Measurements from ENCODE around the gene AIG1. TPM values are rescaled to one million over a fixed set of nuclear protein-coding genes. Genes with fewer than 3 reads are reported as not detected.

Gene AIG1
- total RNA-seq, 2 experiments from 2014 or later = 0.40 to 0.85 TPM

GRCh38 chr6:143160015-143160414, 99.3 kb downstream of the AIG1 start:
- no peaks in the 10 kb centered on the region for H3K4me1 ChIP-seq (ENCODE audit: insufficient read depth, low read length, poor library complexity, severe bottlenecking)
- TF ChIP-seq CTCF (conservative IDR thresholded peaks at IDR 0.05; ENCODE audit: low read length) = no peak
- no peak for TF ChIP-seq EZH2phosphoT487 (IDR thresholded peaks at IDR 0.05; ENCODE audit: borderline replicate concordance, low read depth, low read length)
- H3K9me3 ChIP-seq (ENCODE audit: low read length) = no peaks in the 10 kb centered on the region
- H3K27ac ChIP-seq (ENCODE audit: low read depth, low read length, poor library complexity, severe bottlenecking) = no peak overlapping the region
- no peaks in the 10 kb centered on the region for H3K9me2 ChIP-seq (ENCODE audit: insufficient read depth, low read length)
- H3K4me3 ChIP-seq (ENCODE audit: low read depth, low read length, poor library complexity, severe bottlenecking) = no peak overlapping the region
- ChIA-PET POLR2A (interaction anchor here (0.5 to 0.7 kb wide), 2 partner anchors 106 to 1826 kb away, joined by 3 to 4 read pairs; no protein-coding TSS in a partner anchor), CTCF (ENCODE audit: unreplicated experiment) (no interaction called here)
- no peak overlapping the region for H2AFZ ChIP-seq (ENCODE audit: low read length)
- no peaks in the 10 kb centered on the region for H4K20me1 ChIP-seq (ENCODE audit: insufficient read depth, low read length)
- intact Hi-C loops (cut with micrococcal nuclease; ENCODE audit: unreplicated experiment) = no loop called here
- no peak overlapping the region for H3K4me2 ChIP-seq (ENCODE audit: low read length)
- no peaks in the 10 kb centered on the region for H3K36me3 ChIP-seq (ENCODE audit: insufficient read depth, low read length)
- no peak for DNase-seq (ENCODE audit: low spot score)
- H3K79me2 ChIP-seq (ENCODE audit: insufficient read depth, low read depth, low read length) = no peaks in the 10 kb centered on the region
- BruUV-seq (replicated peaks) = no TSS peak

GRCh38 chr6:143160439-143161220, 99.9 kb downstream of the AIG1 start:
- H2AFZ ChIP-seq (ENCODE audit: low read length) = no peak overlapping the region
- no peaks in the 10 kb centered on the region for H3K36me3 ChIP-seq (ENCODE audit: insufficient read depth, low read length)
- H3K4me3 ChIP-seq (ENCODE audit: low read depth, low read length, poor library complexity, severe bottlenecking) = no peak overlapping the region
- H3K4me2 ChIP-seq (ENCODE audit: low read length) = no peak overlapping the region
- no TSS peak for BruUV-seq (replicated peaks)
- H3K9me3 ChIP-seq (ENCODE audit: low read length) = no peaks in the 10 kb centered on the region
- H3K79me2 ChIP-seq (ENCODE audit: insufficient read depth, low read depth, low read length) = no peaks in the 10 kb centered on the region
- H4K20me1 ChIP-seq (ENCODE audit: insufficient read depth, low read length) = no peaks in the 10 kb centered on the region
- no peaks in the 10 kb centered on the region for H3K9me2 ChIP-seq (ENCODE audit: insufficient read depth, low read length)
- no peak for DNase-seq (ENCODE audit: low spot score)
- ChIA-PET CTCF (ENCODE audit: unreplicated experiment) (no interaction called here), POLR2A (interaction anchor here (0.5 kb wide), 1 partner anchor 105 kb away, joined by 3 read pairs; no protein-coding TSS in a partner anchor)
- H3K4me1 ChIP-seq (ENCODE audit: insufficient read depth, low read length, poor library complexity, severe bottlenecking) = no peaks in the 10 kb centered on the region
- TF ChIP-seq EZH2phosphoT487 (IDR thresholded peaks at IDR 0.05; ENCODE audit: borderline replicate concordance, low read depth, low read length) (no peak), CTCF (conservative IDR thresholded peaks at IDR 0.05; ENCODE audit: low read length) (no peak)
- intact Hi-C loops (cut with micrococcal nuclease; ENCODE audit: unreplicated experiment) = no loop called here
- no peak overlapping the region for H3K27ac ChIP-seq (ENCODE audit: low read depth, low read length, poor library complexity, severe bottlenecking)

- Histone ChIP-seq H4K20me1 (ENCODE audit: insufficient read depth, low read length) (no peaks in the 10 kb centered on the region), H3K9me2 (ENCODE audit: insufficient read depth, low read length) (no peaks in the 10 kb centered on the region), H2AFZ (ENCODE audit: low read length) (no peak overlapping the region), H3K4me1 (ENCODE audit: insufficient read depth, low read length, poor library complexity, severe bottlenecking) (no peaks in the 10 kb centered on the region), H3K27ac (ENCODE audit: low read depth, low read length, poor library complexity, severe bottlenecking) (no peak overlapping the region), H3K4me2 (ENCODE audit: low read length) (no peak overlapping the region), H3K4me3 (ENCODE audit: low read depth, low read length, poor library complexity, severe bottlenecking) (no peak overlapping the region), H3K9me3 (ENCODE audit: low read length) (no peaks in the 10 kb centered on the region), H3K79me2 (ENCODE audit: insufficient read depth, low read depth, low read length) (no peaks in the 10 kb centered on the region), H3K36me3 (ENCODE audit: insufficient read depth, low read length) (no peaks in the 10 kb centered on the region)
- DNase-seq (ENCODE audit: low spot score) = no peak
- intact Hi-C loops (cut with micrococcal nuclease; ENCODE audit: unreplicated experiment) = no loop called here
- no TSS peak for BruUV-seq (replicated peaks)
- POLR2A ChIA-PET = no interaction called here
- CTCF ChIA-PET (ENCODE audit: unreplicated experiment) = no interaction called here
- TF ChIP-seq EZH2phosphoT487 (IDR thresholded peaks at IDR 0.05; ENCODE audit: borderline replicate concordance, low read depth, low read length) (no peak), CTCF (conservative IDR thresholded peaks at IDR 0.05; ENCODE audit: low read length) (no peak)
Observed at GRCh38 chr6:143163621-143164020, 102.9 kb downstream of the AIG1 start.
